PC-3 (cell line): Measurements from ENCODE around the gene MAP1B. TPM values are rescaled to one million over a fixed set of nuclear protein-coding genes. Genes with fewer than 3 reads are reported as not detected.
A peak's percentile ranks its signal among the peaks of the same experiment; 100 is the strongest.

Source experiments
- ATAC-seq: fragments of 200-7000 bp; cut with Tn5 transposase; 2 replicates; pipeline ENCODE4 v1.9.1; 2020; ENCODE audit warnings: mild to moderate bottlenecking, moderate library complexity
- BruUV-seq: library from RNA; stranded (reverse); fragments of 400-500 nt; replicated peaks from 2 replicates; lab custom pipeline; 2021; lab: Mats Ljungman, UMichigan
- CTCF ChIA-PET: fragments of 300-600 bp; sonication (Branson Sonifier 250); formaldehyde crosslinking; loops from one replicate; lab custom pipeline; 2022; ENCODE audit warnings: antibody characterized with exemption; lab: Charles Lee
- POLR2A ChIA-PET: fragments of 300-600 bp; sonication (Branson Sonifier 250); formaldehyde crosslinking; loops from one replicate; lab custom pipeline; 2022; ENCODE audit warnings: antibody characterized with exemption; ENCODE audit not compliant: unreplicated experiment; lab: Charles Lee
- DNase-seq: peaks from one replicate; pipeline ENCODE4 v3.0.0-alpha.2; 2015
- H2AFZ ChIP-seq: fragments of 300-600 bp; sonication (generic); 2 replicates; pipeline ENCODE4 v1.6.0; 2016; ENCODE audit warnings: antibody characterized with exemption, low read length
- H3F3A ChIP-seq: fragments of 300-600 bp; sonication (generic); one replicate; pipeline ENCODE4 v1.6.0; 2017; ENCODE audit warnings: antibody characterized with exemption, low read length, control low read depth, mild to moderate bottlenecking; ENCODE audit not compliant: unreplicated experiment
- H3K27ac ChIP-seq: fragments of 300-600 bp; sonication (generic); 2 replicates; pipeline ENCODE4 v1.5.1; 2016; ENCODE audit warnings: mild to moderate bottlenecking, low read length
- H3K27me3 ChIP-seq: fragments of 300-600 bp; sonication (generic); 2 replicates; pipeline ENCODE4 v1.6.1; 2016; ENCODE audit warnings: low read length, mixed read lengths
- H3K36me3 ChIP-seq: fragments of 300-600 bp; sonication (generic); 2 replicates; pipeline ENCODE4 v1.6.1; 2016; ENCODE audit warnings: low read depth, mixed run types, low read length, mixed read lengths
- H3K4me1 ChIP-seq: fragments of 300-600 bp; sonication (generic); 2 replicates; pipeline ENCODE4 v1.5.1; 2016; ENCODE audit warnings: low read length; ENCODE audit not compliant: insufficient read depth
- H3K4me2 ChIP-seq: fragments of 300-600 bp; sonication (generic); 2 replicates; pipeline ENCODE4 v1.6.0; 2016; ENCODE audit warnings: low read length
- H3K4me3 ChIP-seq: fragments of 300-600 bp; sonication (generic); 2 replicates; pipeline ENCODE4 v1.5.1; 2016; ENCODE audit warnings: mild to moderate bottlenecking, low read length, mixed read lengths
- H3K79me2 ChIP-seq: fragments of 300-600 bp; sonication (generic); 2 replicates; pipeline ENCODE4 v1.6.1; 2017; ENCODE audit warnings: low read length, mixed read lengths
- H3K9ac ChIP-seq: fragments of 300-600 bp; sonication (generic); 2 replicates; pipeline ENCODE4 v1.6.0; 2016; ENCODE audit warnings: mild to moderate bottlenecking, low read length
- H3K9me2 ChIP-seq: fragments of 300-600 bp; sonication (generic); replicated peaks from 2 replicates; pipeline ENCODE4 v1.6.1; 2016; ENCODE audit warnings: mixed run types, low read length, mixed read lengths
- H3K9me3 ChIP-seq: fragments of 300-600 bp; sonication (generic); 2 replicates; pipeline ENCODE4 v1.6.1; 2016; ENCODE audit warnings: low read length, mixed read lengths
- H4K20me1 ChIP-seq: fragments of 300-600 bp; sonication (generic); 2 replicates; pipeline ENCODE4 v1.6.1; 2016; ENCODE audit warnings: low read length, mixed read lengths
- CTCF ChIP-seq: fragments of 300-600 bp; sonication (generic); conservative IDR thresholded peaks from 2 replicates; pipeline ENCODE4 v1.5.1; 2017; ENCODE audit warnings: antibody characterized with exemption, low read depth, mild to moderate bottlenecking, low read length
- EZH2 ChIP-seq: fragments of 300-600 bp; sonication (generic); IDR thresholded peaks from one replicate; pipeline ENCODE4 v1.6.1; 2017; ENCODE audit warnings: antibody characterized with exemption, mild to moderate bottlenecking, low read length; ENCODE audit not compliant: unreplicated experiment
- EZH2phosphoT487 ChIP-seq: fragments of 300-600 bp; sonication (generic); IDR thresholded peaks from 2 replicates; pipeline ENCODE4 v1.6.1; 2018; ENCODE audit warnings: mild to moderate bottlenecking, antibody characterized with exemption, low read length, borderline replicate concordance
- intact Hi-C: fragments of 100-400 bp; cut with micrococcal nuclease; formaldehyde crosslinking; loops from 2 replicates; pipeline ENCODE4 v1.9.0; 2023
- total RNA-seq: library from RNA; depleted of rRNA; stranded (reverse); fragments of >200 nt; gene quantifications from 2 replicates; pipeline ENCODE4 v1.2.3, GENCODE V29; 2014

MAP1B gene
- total RNA-seq, 1 experiment from 2014 or later = 12.8 TPM

- H3K27me3 ChIP-seq = no peaks in the 10 kb centered on the region
- intact Hi-C loops = no loop called here
- H3F3A ChIP-seq = no peaks in the 10 kb centered on the region
- no peaks in the 10 kb centered on the region for H4K20me1 ChIP-seq
- BruUV-seq = no TSS peak
- ATAC-seq (peak; percentile 95), DNase-seq (peak; percentile 55)
- CTCF ChIA-PET = interaction anchor here (0.8 kb wide), 1 partner anchor 374 kb away, joined by 5 read pairs; no protein-coding TSS in a partner anchor
- no peak overlapping the region for H2AFZ ChIP-seq
- H3K9me2 ChIP-seq = no peaks in the 10 kb centered on the region
- H3K4me1 ChIP-seq = peaks cover 7% of the 10 kb centered on the region; the same call in 1 of the 2 replicates
- H3K4me3 ChIP-seq = no peak overlapping the region
- no peaks in the 10 kb centered on the region for H3K36me3 ChIP-seq
- H3K9me3 ChIP-seq = no peaks in the 10 kb centered on the region
- no peaks in the 10 kb centered on the region for H3K79me2 ChIP-seq
- no peak overlapping the region for H3K9ac ChIP-seq
- POLR2A ChIA-PET = no interaction called here
- 0 out of 2 replicates have a peak overlapping the region, but pooled peaks have one; percentile 30 for H3K27ac ChIP-seq
- TF ChIP-seq EZH2phosphoT487 (no peak), CTCF (no peak), EZH2 (no peak)
- no peak overlapping the region for H3K4me2 ChIP-seq
Measured at GRCh38 chr5:72156946-72157624, 49.8 kb downstream of the MAP1B start.

GRCh38 chr5:72157625-72157962, 50.3 kb downstream of the MAP1B start:
- POLR2A ChIA-PET = no interaction called here

More at GRCh38 chr5:72157625-72157962, 50.3 kb downstream of the MAP1B start:
- no peaks in the 10 kb centered on the region for H3K9me3 ChIP-seq
- H3K79me2 ChIP-seq = no peaks in the 10 kb centered on the region
- H3K9ac ChIP-seq = no peak overlapping the region
- H3F3A ChIP-seq = no peaks in the 10 kb centered on the region
- H3K27me3 ChIP-seq = no peaks in the 10 kb centered on the region
- CTCF ChIA-PET = no interaction called here
- no peak overlapping the region for H3K27ac ChIP-seq
- H3K4me3 ChIP-seq = no peak overlapping the region
- no peaks in the 10 kb centered on the region for H3K36me3 ChIP-seq
- H3K4me2 ChIP-seq = no peak overlapping the region
- intact Hi-C loops = no loop called here
- TF ChIP-seq CTCF = no peak
- no peak for TF ChIP-seq EZH2phosphoT487
- no peaks in the 10 kb centered on the region for H4K20me1 ChIP-seq
- peaks cover 7% of the 10 kb centered on the region; the same call in 1 of the 2 replicates for H3K4me1 ChIP-seq
- DNase-seq = no peak
- no peak for ATAC-seq
- H3K9me2 ChIP-seq = no peaks in the 10 kb centered on the region
- no TSS peak for BruUV-seq
- H2AFZ ChIP-seq = no peak overlapping the region
